ACHN (cell line): ENCODE results near the gene MRPL10.
"Not testable (repeated sequence)": the region's sequence is repeated elsewhere in the genome, so short reads cannot be mapped to it uniquely, and the experiment has no call there.

ENCODE experiments used
- DNase-seq: peaks from one replicate; pipeline ENCODE4 v3.0.0-alpha.2; 2015
- in situ Hi-C: cut with HindIII; loops from 2 replicates; pipeline ENCODE4 v1.10.0; 2017; ENCODE audit warnings: low sequenced_read_pairs, low pct_ligation_motif_present, low pct_unique_long_range_greater_than_20kb

Gene MRPL10

GRCh38 chr17:47774987-47775580, 56.3 kb downstream of the MRPL10 start:
- in situ Hi-C loops: no loop called here

GRCh38 chr17:47774331-47774730, 57.0 kb downstream of the MRPL10 start:
- no peak for DNase-seq
- in situ Hi-C loops: no loop called here

More at GRCh38 chr17:47774987-47775580, 56.3 kb downstream of the MRPL10 start:
- no peak for DNase-seq

- DNase-seq, in situ Hi-C loops: not testable (repeated sequence)
Measured at GRCh38 chr17:47773649-47774048, 57.7 kb downstream of the MRPL10 start.
